ENCODE measurements around the gene ASAP3.

ASAP3 gene

DNA sequence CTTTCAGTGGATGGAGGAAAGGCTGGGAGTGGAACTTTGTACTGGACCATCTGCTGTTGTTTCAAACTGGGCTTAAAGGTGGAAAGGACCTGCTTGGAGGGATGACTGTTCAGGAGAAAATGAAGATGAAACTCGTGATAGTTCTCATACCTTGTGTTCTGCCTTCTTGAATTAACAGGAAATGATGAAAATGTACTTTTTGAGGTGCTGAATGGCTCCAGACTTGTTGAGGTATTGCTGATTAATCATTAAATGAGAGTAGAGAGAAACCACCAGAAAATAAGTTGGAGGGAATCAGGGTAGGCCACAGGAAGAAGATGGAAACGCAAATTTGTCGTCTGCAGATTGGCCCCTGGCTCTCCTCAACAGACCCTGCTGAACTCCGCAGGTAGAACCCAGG, 88.1 kb downstream of the ASAP3 start:
- no peak overlapping the region for H3K4me3 ChIP-seq (ENCODE audit: low read depth, low read length)
- TF ChIP-seq, protein P1, sequence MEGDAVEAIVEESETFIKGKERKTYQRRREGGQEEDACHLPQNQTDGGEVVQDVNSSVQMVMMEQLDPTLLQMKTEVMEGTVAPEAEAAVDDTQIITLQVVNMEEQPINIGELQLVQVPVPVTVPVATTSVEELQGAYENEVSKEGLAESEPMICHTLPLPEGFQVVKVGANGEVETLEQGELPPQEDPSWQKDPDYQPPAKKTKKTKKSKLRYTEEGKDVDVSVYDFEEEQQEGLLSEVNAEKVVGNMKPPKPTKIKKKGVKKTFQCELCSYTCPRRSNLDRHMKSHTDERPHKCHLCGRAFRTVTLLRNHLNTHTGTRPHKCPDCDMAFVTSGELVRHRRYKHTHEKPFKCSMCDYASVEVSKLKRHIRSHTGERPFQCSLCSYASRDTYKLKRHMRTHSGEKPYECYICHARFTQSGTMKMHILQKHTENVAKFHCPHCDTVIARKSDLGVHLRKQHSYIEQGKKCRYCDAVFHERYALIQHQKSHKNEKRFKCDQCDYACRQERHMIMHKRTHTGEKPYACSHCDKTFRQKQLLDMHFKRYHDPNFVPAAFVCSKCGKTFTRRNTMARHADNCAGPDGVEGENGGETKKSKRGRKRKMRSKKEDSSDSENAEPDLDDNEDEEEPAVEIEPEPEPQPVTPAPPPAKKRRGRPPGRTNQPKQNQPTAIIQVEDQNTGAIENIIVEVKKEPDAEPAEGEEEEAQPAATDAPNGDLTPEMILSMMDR (IDR thresholded peaks at IDR 0.05; ENCODE audit: insufficient read depth, low read length, missing control alignments): no peak
- ChIA-PET CTCF (interaction anchor here (1.4 to 3.1 kb wide), 2 partner anchors 8 to 26 kb away, joined by 4 to 39 read pairs; partner anchors contain the start of gene ZNF436), POLR2A (interaction anchor here (0.6 to 2.8 kb wide), 3 partner anchors 8 to 49 kb away, joined by 4 to 17 read pairs (median 12); partner anchors contain the start of gene ZNF436)
- no peak for DNase-seq (ENCODE audit: low read depth, low spot score)

DNA sequence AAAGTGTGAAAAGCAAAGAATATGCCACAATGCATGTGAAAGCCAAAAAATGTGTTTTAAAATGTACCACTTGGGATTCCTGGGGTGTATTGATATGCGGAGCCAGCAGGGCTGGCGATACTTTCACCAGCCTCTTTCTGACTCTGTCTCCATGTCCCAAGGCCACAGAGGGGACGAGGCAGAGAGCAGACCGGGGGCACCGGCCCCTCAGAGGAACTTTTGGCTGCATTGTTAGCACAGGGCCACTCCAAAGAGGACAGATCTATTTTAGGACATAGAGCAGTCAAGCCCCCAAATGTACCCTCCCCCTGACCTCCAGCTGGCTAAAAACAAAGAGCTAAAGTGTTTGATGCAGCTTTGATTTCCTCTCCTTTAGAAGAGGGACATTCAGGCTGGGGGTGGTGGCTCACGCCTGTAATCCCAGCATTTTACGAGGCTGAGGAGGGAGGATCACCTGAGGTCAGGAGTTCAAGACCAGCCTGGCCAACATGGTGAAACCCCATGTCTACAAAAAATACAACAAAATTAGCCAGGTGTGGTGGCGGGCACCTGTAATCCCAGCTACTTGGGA, 88.7 kb downstream of the ASAP3 start:
- ChIA-PET POLR2A (interaction anchor here (0.6 to 2.8 kb wide), 6 partner anchors 8 to 51 kb away, joined by 3 to 17 read pairs (median 10); partner anchors contain the start of genes HNRNPR and ZNF436), CTCF (interaction anchor here (0.9 to 3.1 kb wide), 6 partner anchors 9 to 243 kb away, joined by 3 to 39 read pairs (median 5); partner anchors contain the start of gene ZNF436)
- TF ChIP-seq, protein P1 (IDR thresholded peaks at IDR 0.05; ENCODE audit: insufficient read depth, low read length, missing control alignments): no peak

DNA sequence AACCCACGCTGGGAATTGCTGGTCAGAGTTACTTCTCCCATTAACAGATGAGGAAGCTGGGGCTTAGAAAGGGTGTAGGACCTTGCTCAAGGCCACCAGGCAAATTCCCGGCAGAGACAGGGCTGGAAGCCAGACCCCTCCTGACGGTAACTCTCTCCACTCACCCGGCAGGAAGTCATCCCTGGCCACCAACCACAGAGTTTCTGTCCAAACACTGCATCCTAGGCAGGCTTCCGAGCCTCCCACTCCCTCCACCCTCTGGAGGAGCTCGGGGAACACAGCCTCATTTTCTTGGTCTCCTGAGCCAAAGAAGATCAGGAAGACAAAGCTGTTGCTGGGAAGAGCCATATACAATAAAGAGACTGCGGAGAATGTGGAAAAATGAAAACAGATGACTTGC, 89.3 kb downstream of the ASAP3 start:
- TF ChIP-seq, protein P1 (IDR thresholded peaks at IDR 0.05; ENCODE audit: insufficient read depth, low read length, missing control alignments): peak; percentile 4
- CTCF ChIA-PET: interaction anchor here (0.9 to 3.1 kb wide), 7 partner anchors 8 to 244 kb away, joined by 3 to 39 read pairs (median 4); partner anchors contain the start of gene ZNF436
- H3K4me3 ChIP-seq (ENCODE audit: low read depth, low read length): no peak overlapping the region
- POLR2A ChIA-PET: interaction anchor here (0.7 to 2.8 kb wide), 5 partner anchors 9 to 50 kb away, joined by 3 to 17 read pairs (median 11); partner anchors contain the start of genes HNRNPR and ZNF436
- DNase-seq (ENCODE audit: low read depth, low spot score): peak; percentile 42

More for the DNA sequence above, 88.7 kb downstream of the ASAP3 start:
- no peak overlapping the region for H3K4me3 ChIP-seq (ENCODE audit: low read depth, low read length)
- DNase-seq (ENCODE audit: low read depth, low spot score): no peak

DNA sequence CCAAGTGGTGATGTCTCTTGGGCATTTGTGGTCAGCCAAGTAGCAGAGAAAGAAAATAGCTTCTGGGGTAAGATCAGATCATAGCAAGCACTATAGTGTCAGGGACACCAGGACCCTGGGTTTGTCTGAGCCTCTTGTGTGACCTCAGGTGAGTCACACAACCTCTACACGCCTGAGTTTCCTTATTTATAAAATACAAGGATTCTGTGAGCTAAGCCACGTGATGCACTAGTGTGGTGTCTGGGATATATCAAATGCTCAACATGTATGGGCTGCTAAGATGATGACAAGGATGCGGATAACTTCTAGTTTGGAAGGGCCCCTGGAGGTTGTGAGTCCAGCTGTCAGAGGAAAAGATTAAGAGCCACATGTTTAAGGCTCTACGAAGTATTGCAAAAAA, 89.8 kb downstream of the ASAP3 start:
- TF ChIP-seq, protein P1 (IDR thresholded peaks at IDR 0.05; ENCODE audit: insufficient read depth, low read length, missing control alignments): no peak
- peak; percentile 34 for DNase-seq (ENCODE audit: low read depth, low spot score)
- H3K4me3 ChIP-seq (ENCODE audit: low read depth, low read length): no peak overlapping the region
- ChIA-PET CTCF (interaction anchor here (1.0 to 3.1 kb wide), 6 partner anchors 8 to 244 kb away, joined by 3 to 39 read pairs (median 4); partner anchors contain the start of gene ZNF436), POLR2A (interaction anchor here (1.8 to 2.8 kb wide), 4 partner anchors 9 to 50 kb away, joined by 9 to 17 read pairs (median 12); partner anchors contain the start of genes HNRNPR and ZNF436)

DNA sequence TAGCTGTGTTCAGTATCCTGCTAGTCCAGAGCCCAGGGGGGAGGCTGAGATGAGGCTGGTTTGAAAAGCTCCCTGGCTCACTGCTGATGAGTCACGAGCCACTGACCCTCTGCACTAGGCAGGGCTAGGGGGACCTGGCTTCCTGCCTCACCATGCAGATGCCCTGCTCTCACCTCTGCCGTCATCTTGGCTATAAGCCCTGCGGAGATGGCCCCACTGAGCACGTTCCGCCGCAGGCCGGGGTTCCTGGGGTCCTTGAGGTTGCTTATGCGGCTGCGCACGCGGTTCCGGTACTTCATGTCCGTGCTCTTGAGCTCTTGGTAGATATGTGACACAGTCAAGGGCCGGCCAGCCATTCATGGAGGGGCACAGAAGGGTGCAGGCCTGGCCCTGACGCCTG, 90.3 kb downstream of the ASAP3 start:
- ChIA-PET POLR2A (interaction anchor here (1.8 to 2.8 kb wide), 4 partner anchors 8 to 49 kb away, joined by 9 to 17 read pairs (median 12); partner anchors contain the start of genes HNRNPR and ZNF436), CTCF (interaction anchor here (1.0 to 3.1 kb wide), 6 partner anchors 9 to 244 kb away, joined by 3 to 39 read pairs (median 4); partner anchors contain the start of gene ZNF436)
- no peak for DNase-seq (ENCODE audit: low read depth, low spot score)
- H3K4me3 ChIP-seq (ENCODE audit: low read depth, low read length): no peak overlapping the region
- TF ChIP-seq, protein P1 (IDR thresholded peaks at IDR 0.05; ENCODE audit: insufficient read depth, low read length, missing control alignments): no peak

Data from AG04449 (cell line).